GM23338 (cell line): ENCODE measurements around the gene AATF. TPM values are rescaled to one million over a fixed set of nuclear protein-coding genes. Genes with fewer than 3 reads are reported as not detected.

Experiments used
- ATAC-seq: fragments of 200-7000 bp; cut with Tn5 transposase; 3 replicates; pipeline ENCODE4 v1.9.1; 2020
- DNase-seq: peaks from one replicate; pipeline ENCODE4 v3.0.0-alpha.2; 2015; ENCODE audit warnings: low spot score
- H2AFZ ChIP-seq: fragments of 200-600 bp; sonication (generic); 2 replicates; pipeline ENCODE4 v1.8.0; 2016; ENCODE audit warnings: antibody characterized with exemption, mild to moderate bottlenecking, moderate library complexity
- H3F3A ChIP-seq: fragments of 200-600 bp; sonication (generic); replicated peaks from 2 replicates; pipeline ENCODE4 v1.8.0; 2017; ENCODE audit warnings: antibody characterized with exemption, mixed run types, low read depth
- H3K27ac ChIP-seq: fragments of 200-600 bp; sonication (generic); 2 replicates; pipeline ENCODE4 v1.6.1; 2016; ENCODE audit warnings: low read depth
- H3K27me3 ChIP-seq: fragments of 200-600 bp; sonication (generic); 2 replicates; pipeline ENCODE4 v1.8.0; 2016; ENCODE audit warnings: mild to moderate bottlenecking, mixed run types, moderate library complexity; ENCODE audit not compliant: insufficient read depth
- H3K36me3 ChIP-seq: fragments of 200-600 bp; sonication (generic); 2 replicates; pipeline ENCODE4 v1.8.0; 2016; ENCODE audit warnings: mild to moderate bottlenecking; ENCODE audit not compliant: insufficient read depth
- H3K4me1 ChIP-seq: fragments of 200-600 bp; sonication (generic); 2 replicates; pipeline ENCODE4 v1.8.0; 2016; ENCODE audit warnings: mild to moderate bottlenecking, moderate library complexity; ENCODE audit not compliant: insufficient read depth
- H3K4me2 ChIP-seq: fragments of 200-600 bp; sonication (generic); 2 replicates; pipeline ENCODE4 v1.7.1; 2017; ENCODE audit warnings: mixed run types
- H3K4me3 ChIP-seq: fragments of 200-600 bp; sonication (generic); 2 replicates; pipeline ENCODE4 v1.6.1; 2016; ENCODE audit warnings: mixed run types
- H3K79me2 ChIP-seq: fragments of 200-600 bp; sonication (generic); replicated peaks from 2 replicates; pipeline ENCODE4 v1.8.0; 2017; ENCODE audit warnings: mild to moderate bottlenecking; ENCODE audit not compliant: insufficient read depth
- H3K9me2 ChIP-seq: fragments of 200-600 bp; sonication (generic); 2 replicates; pipeline ENCODE4 v1.8.0; 2017; ENCODE audit not compliant: insufficient read depth
- H4K20me1 ChIP-seq: fragments of 200-600 bp; sonication (generic); replicated peaks from 2 replicates; pipeline ENCODE4 v1.8.0; 2017; ENCODE audit warnings: mild to moderate bottlenecking; ENCODE audit not compliant: insufficient read depth
- H3K27ac Mint-ChIP-seq: 2 replicates; pipeline ENCODE4 v1.8.0; 2020; ENCODE audit warnings: inconsistent platforms, mild to moderate bottlenecking, moderate library complexity, mixed read lengths
- H3K27me3 Mint-ChIP-seq: 3 replicates; pipeline ENCODE4 v1.8.0; 2022; ENCODE audit warnings: low read depth, mild to moderate bottlenecking, moderate library complexity, mixed read lengths, inconsistent platforms; ENCODE audit not compliant: insufficient read depth, poor library complexity
- H3K36me3 Mint-ChIP-seq: 3 replicates; pipeline ENCODE4 v1.8.0; 2021; ENCODE audit warnings: low read depth, mild to moderate bottlenecking, inconsistent platforms, moderate library complexity, mixed read lengths
- H3K4me1 Mint-ChIP-seq: 3 replicates; pipeline ENCODE4 v1.8.0; 2020; ENCODE audit warnings: mild to moderate bottlenecking, inconsistent platforms, mixed read lengths
- H3K4me3 Mint-ChIP-seq: 3 replicates; pipeline ENCODE4 v1.8.0; 2021; ENCODE audit warnings: moderate library complexity, mild to moderate bottlenecking, inconsistent platforms, mixed read lengths
- H3K9me3 Mint-ChIP-seq: 3 replicates; pipeline ENCODE4 v1.8.0; 2020; ENCODE audit warnings: moderate library complexity, mild to moderate bottlenecking, inconsistent platforms, mixed read lengths
- CTCF ChIP-seq, 2 experiments: fragments of 200-600 bp in 1 of 2; sonication (generic) in 1 of 2; conservative IDR thresholded peaks; 2 replicates each; pipeline versions ENCODE4 v1.5.1 to v1.6.1; 2016 to 2017; ENCODE audit warnings: antibody characterized with exemption in 2 of 2, low read depth in 2 of 2, mild to moderate bottlenecking in 2 of 2, moderate library complexity in 1 of 2
- EZH2phosphoT487 ChIP-seq: fragments of 200-600 bp; sonication (generic); IDR thresholded peaks from one replicate; pipeline ENCODE4 v1.8.1; 2018; ENCODE audit warnings: antibody characterized with exemption; ENCODE audit not compliant: unreplicated experiment
- NANOG ChIP-seq: IDR thresholded peaks from 2 replicates; pipeline ENCODE4 v1.6.1; 2016; ENCODE audit warnings: antibody characterized with exemption, borderline replicate concordance
- polyA plus RNA-seq: library from polyadenylated mRNA; unstranded; fragments of >200 nt; fragmentation: Nextera tagmentation; extraction: Ambion mirVana; gene quantifications from 2 replicates; pipeline ENCODE4 v1.2.1, GENCODE V29; 2016
- total RNA-seq: library from RNA; depleted of rRNA; stranded (reverse); fragments of >200 nt; shearing (Covaris generic); gene quantifications from 2 replicates; pipeline ENCODE4 v1.2.3, GENCODE V29; 2014

AATF gene
- total and polyA plus RNA-seq, 2 experiments from 2014 or later = 40.2 to 71.2 TPM

GRCh38 chr17:37081287-37081686, 132.5 kb downstream of the AATF start:
- ATAC-seq = peak; percentile 38
- Mint-ChIP-seq H3K27ac (no peak overlapping the region), H3K36me3 (peaks cover 29% of the 10 kb centered on the region)

GRCh38 chr17:37082311-37082860, 133.6 kb downstream of the AATF start:
- H3K4me1 Mint-ChIP-seq = peaks cover 37% of the 10 kb centered on the region
- Histone ChIP-seq H3K79me2 (no peaks in the 10 kb centered on the region), H3K9me2 (no peaks in the 10 kb centered on the region), H3K4me2 (peak overlapping the region; percentile 65; the same call in 1 of the 2 replicates), H3K27me3 (no peaks in the 10 kb centered on the region), H3K4me3 (no peak overlapping the region), H3K4me1 (peaks cover 16% of the 10 kb centered on the region), H3F3A (no peaks in the 10 kb centered on the region), H2AFZ (no peak overlapping the region), H4K20me1 (no peaks in the 10 kb centered on the region), H3K27ac (peak overlapping the region; percentile 85), H3K36me3 (peaks cover 12% of the 10 kb centered on the region; the same call in 1 of the 2 replicates)
- TF ChIP-seq EZH2phosphoT487 = no peak
- TF ChIP-seq CTCF (conservative IDR thresholded peaks at IDR 0.05; ENCODE audit: low read depth in 2 of 2) = peak in 1 of 2 experiments; percentile 15; a peak in 2 of 4 replicates
- ATAC-seq = peak; percentile 55
- peaks cover 10% of the 10 kb centered on the region for H3K27me3 Mint-ChIP-seq
- H3K9me3 Mint-ChIP-seq = peaks cover 10% of the 10 kb centered on the region
- H3K4me3 Mint-ChIP-seq = no peak overlapping the region; the same call in 2 of the 3 replicates
- H3K36me3 Mint-ChIP-seq = peaks cover 36% of the 10 kb centered on the region
- DNase-seq = peak; percentile 57
- peak overlapping the region; percentile 42; the same call in 1 of the 2 replicates for H3K27ac Mint-ChIP-seq

More at GRCh38 chr17:37081287-37081686, 132.5 kb downstream of the AATF start:
- peaks cover 1% of the 10 kb centered on the region; the same call in 1 of the 2 replicates for H3K36me3 ChIP-seq
- Mint-ChIP-seq H3K4me3 (no peak overlapping the region), H3K4me1 (peaks cover 37% of the 10 kb centered on the region), H3K27me3 (peaks cover 10% of the 10 kb centered on the region), H3K9me3 (peaks cover 10% of the 10 kb centered on the region)
- no peaks in the 10 kb centered on the region for H3K9me2 ChIP-seq
- no peak overlapping the region for H3K4me3 ChIP-seq
- peaks cover 16% of the 10 kb centered on the region for H3K4me1 ChIP-seq
- H3K27me3 ChIP-seq = no peaks in the 10 kb centered on the region
- no peak overlapping the region for H3K4me2 ChIP-seq
- no peaks in the 10 kb centered on the region for H3F3A ChIP-seq
- TF ChIP-seq NANOG (no peak), CTCF (conservative IDR thresholded peaks at IDR 0.05; ENCODE audit: low read depth in 2 of 2) (peak; percentile 10 to 15; a peak in 1 of 4 replicates)
- H4K20me1 ChIP-seq = no peaks in the 10 kb centered on the region
- 0 out of 2 replicates have a peak overlapping the region, but pooled peaks have one; percentile 16 for H3K27ac ChIP-seq
- H2AFZ ChIP-seq = no peak overlapping the region
- no peaks in the 10 kb centered on the region for H3K79me2 ChIP-seq
- peak; percentile 57 for DNase-seq

- Histone ChIP-seq H4K20me1 (no peaks in the 10 kb centered on the region), H3K9me2 (no peaks in the 10 kb centered on the region), H3F3A (no peaks in the 10 kb centered on the region), H3K27me3 (no peaks in the 10 kb centered on the region), H3K4me2 (peak overlapping the region; percentile 25; the same call in 1 of the 2 replicates), H3K27ac (peak overlapping the region; percentile 85), H3K4me3 (no peak overlapping the region), H3K36me3 (peaks cover 17% of the 10 kb centered on the region), H3K79me2 (no peaks in the 10 kb centered on the region), H2AFZ (no peak overlapping the region), H3K4me1 (peaks cover 16% of the 10 kb centered on the region)
- Mint-ChIP-seq H3K4me1 (peaks cover 37% of the 10 kb centered on the region), H3K4me3 (no peak overlapping the region), H3K9me3 (peaks cover 10% of the 10 kb centered on the region), H3K36me3 (peaks cover 42% of the 10 kb centered on the region), H3K27ac (peak overlapping the region; percentile 37; the same call in 1 of the 2 replicates), H3K27me3 (peaks cover 10% of the 10 kb centered on the region)
- TF ChIP-seq CTCF (conservative IDR thresholded peaks at IDR 0.05; ENCODE audit: low read depth in 2 of 2) = no peak
- DNase-seq (no peak), ATAC-seq (peak; percentile 28)
Measured at GRCh38 chr17:37082985-37083384, 134.2 kb downstream of the AATF start.
